Measurements from ENCODE around the gene MT1HL1.

- TF ChIP-seq CTCF (IDR thresholded peaks at IDR 0.05; ENCODE audit: low read length) = no peak
- no peak for TF ChIP-seq EZH2 (IDR thresholded peaks at IDR 0.05; ENCODE audit: borderline replicate concordance, low read length)
Measured at GRCh38 chr1:237031480-237031879, 27.2 kb upstream of the MT1HL1 start.
